IPS-NIHi11 (cell line): ENCODE measurements around the gene SLC38A10.

Experiments used
- DNase-seq: peaks from one replicate; pipeline ENCODE4 v3.0.0; 2012; ENCODE audit warnings: mixed read lengths, low spot score

SLC38A10 gene

DNA sequence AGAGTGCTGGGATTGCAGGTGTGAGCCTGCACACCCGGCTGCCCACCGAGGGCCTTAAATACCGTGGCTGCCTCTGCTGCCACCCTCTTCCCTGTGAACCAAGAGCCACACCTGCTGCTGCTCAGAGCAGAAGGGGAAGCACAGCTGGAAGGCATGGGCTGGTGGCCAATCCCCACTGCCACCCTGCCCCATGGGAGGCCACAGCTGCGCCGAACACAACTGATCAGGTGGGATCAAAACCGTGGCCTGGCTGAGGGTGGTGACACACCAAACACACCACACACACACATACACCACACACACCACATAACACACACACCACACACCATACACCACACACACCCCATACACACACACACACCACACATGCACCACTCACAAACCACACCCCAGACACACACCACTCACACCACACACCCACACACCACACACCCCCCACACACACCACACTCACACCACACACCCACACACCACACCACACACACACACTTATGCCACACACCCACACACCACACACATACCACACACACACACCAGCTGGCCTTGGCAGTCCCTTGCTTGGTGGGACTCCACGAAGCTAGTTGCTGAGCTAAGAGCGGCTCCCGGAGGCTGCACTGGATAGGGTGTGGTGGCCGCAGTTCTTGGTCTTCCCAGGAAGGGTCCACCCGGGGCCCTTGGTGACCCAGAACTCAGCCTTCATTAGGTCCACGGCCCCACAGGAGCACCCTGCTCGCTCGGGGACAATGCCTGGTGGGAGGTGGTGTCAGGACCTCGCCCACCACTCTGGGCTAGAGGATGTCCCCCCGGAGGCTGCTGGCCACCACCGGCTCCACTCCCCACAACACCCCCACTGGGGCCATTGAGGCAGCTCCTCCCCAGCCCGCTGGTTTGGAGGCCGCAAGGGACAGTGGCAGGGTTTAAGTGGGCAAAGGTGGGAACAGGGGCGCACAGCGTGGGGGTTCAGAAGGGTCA, 87.2 kb downstream of the SLC38A10 start:
- DNase-seq, result no peak

DNA sequence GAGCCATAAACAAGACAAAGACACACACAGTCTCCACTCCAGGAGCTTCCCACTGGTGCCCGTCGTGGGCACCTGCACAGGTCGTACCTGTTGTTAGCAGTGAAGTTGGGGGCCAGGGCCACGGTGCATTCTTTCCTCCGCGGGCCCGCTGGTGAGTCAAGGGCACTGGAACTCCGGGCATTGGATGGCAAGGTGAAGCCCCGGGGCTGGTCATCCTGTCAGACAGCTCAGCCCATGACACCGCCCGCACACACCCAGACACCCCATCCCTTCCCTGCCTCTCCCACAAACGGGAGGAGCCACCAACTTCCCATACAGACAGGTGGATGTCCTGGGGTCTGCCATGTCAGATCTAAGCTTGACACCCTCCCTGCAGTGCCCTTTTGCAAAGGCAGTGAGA, 88.5 kb downstream of the SLC38A10 start:
- DNase-seq, result no peak

DNA sequence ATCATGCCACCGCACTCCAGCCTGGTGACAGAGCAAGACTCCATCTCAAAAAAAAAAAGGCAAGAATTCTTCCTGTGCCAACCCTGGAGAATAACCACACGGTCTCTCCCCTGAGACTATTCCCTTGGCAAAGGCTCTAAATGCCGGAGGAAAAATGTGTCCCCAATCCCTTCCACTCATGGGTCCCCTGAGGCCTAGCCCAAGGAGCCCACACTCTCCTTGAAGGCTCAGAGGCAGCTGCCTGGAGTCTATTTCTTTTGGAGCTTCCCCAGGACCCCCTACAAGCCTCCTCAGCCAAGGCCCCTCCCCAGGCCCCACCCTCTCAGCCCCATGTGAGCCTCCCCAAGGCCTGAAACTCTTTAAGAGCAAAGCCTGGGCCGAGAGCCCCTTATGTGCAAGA, 88.9 kb downstream of the SLC38A10 start:
- no peak for DNase-seq

DNA sequence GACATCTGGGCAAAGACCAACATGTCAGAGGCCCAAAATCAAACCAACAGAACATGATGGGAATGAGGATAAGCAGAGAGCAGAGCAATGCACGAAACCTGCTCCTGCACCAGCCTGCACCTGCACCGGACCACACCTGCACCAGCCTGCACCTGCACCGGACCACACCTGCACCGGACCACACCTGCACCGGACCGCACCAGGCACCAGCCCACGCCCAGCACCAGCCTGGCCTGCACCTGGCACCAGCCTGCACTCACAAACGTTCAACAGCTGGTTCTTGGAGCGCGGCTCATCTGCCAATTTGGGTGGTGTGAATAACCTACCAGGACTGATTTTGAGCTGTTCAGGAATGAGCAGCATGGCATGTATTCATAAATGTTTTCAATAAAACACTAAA, 90.5 kb downstream of the SLC38A10 start:
- no peak for DNase-seq

DNA sequence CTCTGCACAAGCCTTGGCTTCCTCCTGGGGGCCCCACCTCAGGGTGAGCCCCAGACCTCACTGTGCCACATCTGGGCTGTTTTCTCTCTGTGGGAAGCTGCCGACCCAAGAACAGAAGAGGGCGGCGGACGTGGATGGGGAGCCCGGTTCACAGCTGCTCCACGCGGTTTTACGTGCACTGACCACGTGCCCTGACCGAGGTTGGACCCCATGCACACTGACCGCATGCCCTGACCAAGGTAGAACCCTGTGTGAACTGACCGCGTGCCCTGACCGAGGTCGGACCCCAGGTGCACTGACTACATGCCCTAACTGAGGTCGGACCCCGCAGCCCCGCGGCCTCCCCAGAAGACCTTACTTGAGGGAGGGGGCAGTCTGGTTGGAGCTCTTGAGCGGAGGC, 92.0 kb downstream of the SLC38A10 start:
- DNase-seq, result no peak

DNA sequence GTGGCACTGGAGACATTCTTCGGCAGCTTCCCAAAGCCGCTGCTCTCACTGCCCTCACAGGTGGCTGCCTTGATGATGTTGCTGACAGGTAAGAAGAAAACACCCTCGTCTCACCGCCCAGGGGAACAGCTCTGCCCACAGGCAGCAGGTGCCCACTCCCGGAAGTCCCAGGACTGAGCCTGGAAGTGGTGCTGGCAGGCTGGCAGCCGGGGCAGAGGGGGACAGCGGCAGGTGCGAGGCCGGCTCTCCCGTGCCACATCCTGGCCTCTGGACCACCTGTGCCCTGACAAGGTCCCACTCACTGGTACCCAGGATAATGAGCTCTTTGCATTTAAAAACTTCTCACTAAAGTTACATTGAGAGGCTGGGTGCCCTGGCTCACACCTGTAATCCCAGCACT, 92.8 kb downstream of the SLC38A10 start:
- no peak for DNase-seq

DNA sequence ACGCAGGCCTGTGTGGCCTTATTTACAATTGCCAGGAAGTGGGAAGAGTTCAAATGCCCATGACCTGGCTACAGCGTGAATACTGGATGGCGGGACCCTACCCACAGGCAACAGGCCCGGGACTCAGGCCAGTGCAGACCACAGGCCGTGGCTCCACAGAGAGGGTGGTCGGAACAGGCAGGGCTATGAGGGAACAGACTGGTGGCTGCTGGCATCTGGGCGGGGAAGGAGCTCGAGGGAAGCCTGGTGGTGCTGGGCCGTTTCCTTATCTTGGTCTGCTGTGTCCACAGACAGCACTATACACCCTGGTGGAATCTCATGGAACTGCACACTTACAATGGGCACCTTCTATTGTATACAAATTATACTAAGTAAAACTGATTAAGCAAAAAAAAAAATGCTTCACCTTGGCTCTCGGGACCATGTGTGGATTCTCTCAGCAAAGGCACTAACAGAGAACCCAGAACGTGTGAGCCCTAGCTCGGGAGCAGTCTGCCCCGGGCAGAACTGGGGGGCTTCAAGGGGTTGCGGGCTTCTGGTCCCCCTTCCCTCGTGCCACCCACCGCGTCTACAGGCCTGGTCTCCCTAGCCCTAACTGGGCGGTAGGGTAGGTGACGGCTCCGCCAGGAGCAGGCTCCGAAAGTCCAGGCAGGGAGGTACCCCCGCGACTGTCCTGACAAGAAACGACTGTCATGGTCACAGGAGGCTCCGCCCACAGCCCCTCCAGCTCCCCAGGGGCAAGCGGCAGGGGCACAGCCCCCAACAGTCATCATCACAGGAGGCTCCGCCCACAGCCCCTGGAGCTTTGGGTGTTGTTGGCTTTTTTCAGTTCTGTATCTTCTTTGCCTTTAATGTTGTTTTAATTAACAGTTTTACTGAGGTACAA, 94.2 kb downstream of the SLC38A10 start:
- DNase-seq, result peak; percentile 79

- no peak for DNase-seq
These were observed 94.9 kb downstream of the SLC38A10 start for GRCh38 chr17:81200201-81200600.

DNA sequence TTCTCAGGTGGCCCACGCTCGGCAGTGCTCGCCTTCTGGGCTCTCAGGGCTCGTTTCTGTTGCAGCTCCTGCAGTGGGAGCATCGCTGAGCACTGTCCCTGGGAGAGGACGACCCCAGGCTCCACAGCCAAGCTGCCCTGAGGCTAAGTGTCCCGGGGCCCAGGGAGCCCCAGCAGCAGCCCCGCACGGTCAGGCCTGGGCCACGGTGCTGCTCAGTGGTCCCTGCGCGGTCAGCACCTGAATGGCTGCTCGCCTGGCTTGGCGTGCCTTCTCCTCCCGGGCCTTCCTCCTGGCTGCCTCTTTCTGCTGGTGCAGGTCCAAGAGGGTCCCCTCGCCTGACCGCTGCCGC, 95.7 kb downstream of the SLC38A10 start:
- DNase-seq, result no peak

- DNase-seq, result no peak
These were observed 96.2 kb downstream of the SLC38A10 start for GRCh38 chr17:81198826-81199481.

GRCh38 chr17:81197831-81198490, 97.1 kb downstream of the SLC38A10 start:
- DNase-seq, result no peak

GRCh38 chr17:81197409-81197795, 97.7 kb downstream of the SLC38A10 start:
- no peak for DNase-seq

- DNase-seq, result no peak
These were observed 98.3 kb downstream of the SLC38A10 start for GRCh38 chr17:81196505-81197408.

- DNase-seq, result no peak
These were observed 99.1 kb downstream of the SLC38A10 start for GRCh38 chr17:81195941-81196495.
